GM12874 (cell line): ENCODE measurements around the gene DBF4.

Experiments used
- CTCF ChIP-seq: IDR thresholded peaks from 2 replicates; pipeline ENCODE4 v1.5.1; 2011; ENCODE audit warnings: low read depth, mild to moderate bottlenecking, control low read depth, low read length, moderate library complexity; ENCODE audit not compliant: insufficient read depth

Gene DBF4

GRCh38 chr7:87876040-87876868 lies at the start of gene DBF4, which contains the start of gene SLC25A40:
Gene DBF4 (plus strand): TSS chr7:87876493. CDS start chr7:87876733, 240 bp downstream.
Gene SLC25A40 (minus strand): TSS chr7:87876360. CDS start chr7:87858727, 17,633 bp downstream.
- no peak for TF ChIP-seq CTCF

GRCh38 chr7:87831097-87831496 lies 45.2 kb upstream of the DBF4 start:
- TF ChIP-seq CTCF, result no peak

GRCh38 chr7:87833130-87833529 lies 43.2 kb upstream of the DBF4 start:
- no peak for TF ChIP-seq CTCF

GRCh38 chr7:87837597-87837996 lies 38.7 kb upstream of the DBF4 start:
- TF ChIP-seq CTCF, result no peak

- no peak for TF ChIP-seq CTCF
Observed at GRCh38 chr7:87850836-87851593, 25.3 kb upstream of the DBF4 start.

DNA sequence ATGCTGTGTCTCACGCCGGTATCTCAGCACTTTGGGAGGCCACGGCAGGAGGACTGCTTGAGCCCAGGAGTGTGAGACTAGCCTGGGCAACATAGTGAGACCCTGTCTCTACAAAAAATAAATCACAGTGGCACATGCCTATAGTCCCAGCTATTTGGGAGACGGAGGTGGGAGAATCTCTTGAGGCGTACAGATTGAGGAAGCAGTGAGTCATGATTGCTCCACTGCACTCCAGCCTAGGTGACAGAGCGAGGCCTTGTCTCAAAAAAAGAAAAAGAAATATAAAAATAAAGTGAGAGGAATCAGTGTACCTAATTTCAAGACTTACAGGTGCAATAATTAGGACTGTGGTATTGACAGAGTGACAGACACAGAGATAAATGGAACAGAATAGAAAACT lies 24.0 kb upstream of the DBF4 start:
- no peak for TF ChIP-seq CTCF

DNA sequence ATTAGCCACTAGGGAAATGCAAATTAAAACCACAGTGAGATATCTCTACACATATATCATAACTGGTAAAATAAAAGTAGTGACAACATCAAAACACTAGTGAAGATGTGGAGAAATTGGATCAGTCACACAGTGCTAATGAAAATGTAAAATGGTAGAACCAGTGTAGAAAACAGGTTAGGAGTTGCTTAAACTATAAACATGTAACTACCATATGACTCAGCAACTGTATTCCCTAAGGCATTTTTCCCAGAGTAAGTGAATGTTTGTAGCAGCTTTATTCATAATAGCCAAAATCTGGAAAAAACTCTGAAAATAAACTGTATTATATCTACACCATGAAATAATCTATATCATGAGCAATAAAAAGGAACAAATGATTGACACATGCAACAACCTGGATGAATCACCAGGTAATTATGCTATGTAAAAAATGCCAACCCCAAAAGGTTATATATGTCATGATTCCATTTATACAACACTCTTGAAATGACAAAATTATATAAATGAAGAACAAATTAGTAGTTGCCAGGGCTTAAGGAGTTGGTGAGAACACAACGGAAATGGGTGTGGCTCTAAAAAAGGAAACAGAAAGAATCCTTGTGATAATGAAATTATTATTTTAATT lies 22.9 kb upstream of the DBF4 start:
- no peak for TF ChIP-seq CTCF
